ENCODE measurements around the gene SIK2. TPM values are rescaled to one million over a fixed set of nuclear protein-coding genes. Genes with fewer than 3 reads are reported as not detected.
A peak's percentile ranks its signal among the peaks of the same experiment; 100 is the strongest.

The SIK2 gene
- total and polyA plus RNA-seq, 2 donors from 2014 or later = 6.4 to 40.1 TPM

DNA sequence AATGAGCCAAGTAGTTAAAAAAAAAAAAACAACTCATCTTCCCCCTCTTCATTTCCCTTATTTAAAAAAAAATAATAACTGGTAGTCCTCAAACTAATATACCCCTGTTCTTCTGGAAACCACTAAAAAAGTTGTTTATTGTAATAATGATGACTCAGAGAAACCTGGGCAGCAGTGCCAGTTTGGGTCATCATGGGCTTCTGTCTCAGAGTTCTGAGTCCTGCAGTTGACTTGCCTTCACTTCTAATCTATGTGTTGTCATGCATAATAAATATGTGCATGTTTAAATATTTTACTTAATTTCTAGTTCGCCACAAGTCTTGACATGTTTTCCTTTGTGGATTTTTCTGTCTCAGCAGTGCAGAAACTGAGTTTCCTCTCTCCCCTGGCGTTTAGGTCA is 117.1 kb downstream of the SIK2 start:
- peaks cover 2 to 46% (median 31%) of the 10 kb centered on the region in 3 donors for H3K36me3 ChIP-seq (ENCODE audit: control insufficient read depth in 2 of 3, insufficient read depth in 3 of 3, low read length in 3 of 3)
- no peak overlapping the region for H3K4me3 ChIP-seq (ENCODE audit: low read length in 3 of 3)
- TF ChIP-seq, protein P1, sequence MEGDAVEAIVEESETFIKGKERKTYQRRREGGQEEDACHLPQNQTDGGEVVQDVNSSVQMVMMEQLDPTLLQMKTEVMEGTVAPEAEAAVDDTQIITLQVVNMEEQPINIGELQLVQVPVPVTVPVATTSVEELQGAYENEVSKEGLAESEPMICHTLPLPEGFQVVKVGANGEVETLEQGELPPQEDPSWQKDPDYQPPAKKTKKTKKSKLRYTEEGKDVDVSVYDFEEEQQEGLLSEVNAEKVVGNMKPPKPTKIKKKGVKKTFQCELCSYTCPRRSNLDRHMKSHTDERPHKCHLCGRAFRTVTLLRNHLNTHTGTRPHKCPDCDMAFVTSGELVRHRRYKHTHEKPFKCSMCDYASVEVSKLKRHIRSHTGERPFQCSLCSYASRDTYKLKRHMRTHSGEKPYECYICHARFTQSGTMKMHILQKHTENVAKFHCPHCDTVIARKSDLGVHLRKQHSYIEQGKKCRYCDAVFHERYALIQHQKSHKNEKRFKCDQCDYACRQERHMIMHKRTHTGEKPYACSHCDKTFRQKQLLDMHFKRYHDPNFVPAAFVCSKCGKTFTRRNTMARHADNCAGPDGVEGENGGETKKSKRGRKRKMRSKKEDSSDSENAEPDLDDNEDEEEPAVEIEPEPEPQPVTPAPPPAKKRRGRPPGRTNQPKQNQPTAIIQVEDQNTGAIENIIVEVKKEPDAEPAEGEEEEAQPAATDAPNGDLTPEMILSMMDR (IDR thresholded peaks at IDR 0.05; ENCODE audit: borderline replicate concordance, extremely low read depth, insufficient read depth) = no peak
- no peak for DNase-seq
- no peaks in the 10 kb centered on the region for H3K27me3 ChIP-seq (ENCODE audit: control insufficient read depth, insufficient read depth, low read length)
- no peak for FAIRE-seq
- H3K9ac ChIP-seq (ENCODE audit: low read length in 3 of 3) = no peak overlapping the region
- H3K9me3 ChIP-seq (ENCODE audit: control insufficient read depth in 2 of 3, insufficient read depth in 1 of 3, low read length in 3 of 3) = no peaks in the 10 kb centered on the region
- intact Hi-C loops (cut with DNase I) = no loop called here
- H3K27ac ChIP-seq (ENCODE audit: low read depth in 2 of 2, low read length in 2 of 2) = peak overlapping the region in 1 of 2 donors; percentile 35
- peaks cover 0 to 16% (median 9%) of the 10 kb centered on the region in 3 donors for H3K4me1 ChIP-seq (ENCODE audit: control insufficient read depth in 2 of 3, insufficient read depth in 2 of 3, low read depth in 1 of 3, low read length in 3 of 3)

DNA sequence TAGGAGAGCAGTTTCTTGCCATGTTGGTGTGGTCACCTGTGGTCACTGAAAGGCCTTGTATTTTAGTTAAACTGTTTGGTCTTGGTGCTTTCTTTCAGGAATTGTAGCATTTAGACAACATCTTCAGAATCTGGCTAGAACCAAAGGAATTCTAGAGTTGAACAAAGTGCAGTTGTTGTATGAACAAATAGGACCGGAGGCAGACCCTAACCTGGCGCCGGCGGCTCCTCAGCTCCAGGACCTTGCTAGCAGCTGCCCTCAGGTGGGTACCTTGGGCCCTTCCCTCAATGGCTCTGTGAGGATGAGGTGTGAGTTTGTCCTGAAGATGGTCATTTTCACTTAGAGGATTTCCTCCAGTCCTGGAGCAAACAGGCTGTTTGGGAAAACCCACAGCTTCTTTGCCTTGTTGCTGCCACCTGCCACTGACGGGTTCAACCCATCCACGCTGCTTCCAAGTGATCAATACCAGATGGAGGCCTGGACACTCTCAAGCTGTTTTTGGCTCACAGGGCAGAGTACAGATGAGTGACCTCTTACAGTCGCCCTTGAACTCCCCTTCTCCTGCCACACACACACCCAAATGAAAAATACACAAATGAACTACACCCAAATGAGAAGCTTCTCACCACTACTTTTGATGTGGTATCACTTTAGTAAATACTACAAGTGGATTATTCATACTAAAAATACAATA is 118.7 kb downstream of the SIK2 start:
- H3K9ac ChIP-seq (ENCODE audit: low read length in 3 of 3) = no peak overlapping the region
- no peak for FAIRE-seq
- H3K36me3 ChIP-seq (ENCODE audit: control insufficient read depth in 2 of 3, insufficient read depth in 3 of 3, low read length in 3 of 3) = peaks cover 2 to 61% (median 39%) of the 10 kb centered on the region in 3 donors

DNA sequence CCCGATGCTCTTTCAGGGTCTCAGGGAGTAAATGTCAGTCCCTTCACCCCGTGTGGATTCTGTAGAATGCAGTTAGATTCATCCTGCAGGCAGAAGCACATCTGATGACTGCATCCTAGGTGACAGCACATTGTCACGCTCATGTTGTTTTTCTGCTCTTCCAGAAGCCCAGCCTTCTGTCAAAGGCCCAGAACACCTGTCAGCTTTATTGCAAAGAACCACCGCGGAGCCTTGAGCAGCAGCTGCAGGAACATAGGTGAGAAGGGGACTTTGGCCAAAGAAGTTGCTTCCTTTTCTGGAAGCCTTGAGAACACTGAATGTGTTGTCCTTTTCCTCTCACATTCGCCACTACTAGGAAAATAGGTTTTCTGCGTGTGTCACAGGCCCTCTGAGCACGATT is 120.3 kb downstream of the SIK2 start:
- H3K4me3 ChIP-seq (ENCODE audit: low read length in 3 of 3) = no peak overlapping the region
- TF ChIP-seq, protein P1 (IDR thresholded peaks at IDR 0.05; ENCODE audit: borderline replicate concordance, extremely low read depth, insufficient read depth) = no peak
- no peak overlapping the region for H3K9ac ChIP-seq (ENCODE audit: low read length in 3 of 3)
- peaks cover 0 to 16% (median 9%) of the 10 kb centered on the region in 3 donors for H3K4me1 ChIP-seq (ENCODE audit: control insufficient read depth in 2 of 3, insufficient read depth in 2 of 3, low read depth in 1 of 3, low read length in 3 of 3)
- no peak for FAIRE-seq
- no peaks in the 10 kb centered on the region for H3K9me3 ChIP-seq (ENCODE audit: control insufficient read depth in 2 of 3, insufficient read depth in 1 of 3, low read length in 3 of 3)
- H3K36me3 ChIP-seq (ENCODE audit: control insufficient read depth in 2 of 3, insufficient read depth in 3 of 3, low read length in 3 of 3) = peaks cover 2 to 73% (median 46%) of the 10 kb centered on the region in 3 donors
- H3K27ac ChIP-seq (ENCODE audit: low read depth in 2 of 2, low read length in 2 of 2) = no peak overlapping the region
- no peaks in the 10 kb centered on the region for H3K27me3 ChIP-seq (ENCODE audit: control insufficient read depth, insufficient read depth, low read length)
- DNase-seq = no peak
- intact Hi-C loops (cut with DNase I) = no loop called here

More for the DNA sequence above, 118.7 kb downstream of the SIK2 start:
- Histone ChIP-seq H3K27ac (ENCODE audit: low read depth in 2 of 2, low read length in 2 of 2) (no peak overlapping the region), H3K27me3 (ENCODE audit: control insufficient read depth, insufficient read depth, low read length) (no peaks in the 10 kb centered on the region), H3K4me3 (ENCODE audit: low read length in 3 of 3) (no peak overlapping the region), H3K9me3 (ENCODE audit: control insufficient read depth in 2 of 3, insufficient read depth in 1 of 3, low read length in 3 of 3) (no peaks in the 10 kb centered on the region), H3K4me1 (ENCODE audit: control insufficient read depth in 2 of 3, insufficient read depth in 2 of 3, low read depth in 1 of 3, low read length in 3 of 3) (peaks cover 0 to 16% (median 9%) of the 10 kb centered on the region in 3 donors)
- no peak for DNase-seq
- TF ChIP-seq, protein P1 (IDR thresholded peaks at IDR 0.05; ENCODE audit: borderline replicate concordance, extremely low read depth, insufficient read depth) = no peak
- intact Hi-C loops (cut with DNase I) = no loop called here

All from kidney (tissue), 14 donors.